ENCODE data around the gene PRC1.

DNA sequence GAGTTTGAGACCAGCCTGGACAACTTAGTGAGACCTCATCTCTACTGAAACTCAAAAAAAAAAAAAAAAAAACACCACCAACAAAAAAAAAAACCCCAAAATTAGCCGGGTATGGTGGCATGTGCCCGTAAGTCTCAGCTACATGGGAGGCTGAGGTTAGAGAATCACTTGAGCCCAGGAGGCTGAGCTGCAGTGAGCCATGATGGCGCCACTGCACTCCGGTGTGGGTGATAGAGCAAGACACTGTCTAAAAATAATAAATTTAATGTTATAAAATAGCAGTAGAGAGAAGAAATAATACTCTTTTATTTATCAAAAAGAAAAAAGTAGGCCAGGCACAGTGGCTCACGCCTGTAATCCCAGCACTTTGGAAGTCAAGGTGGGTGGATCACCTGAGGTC is 22.2 kb downstream of the PRC1 start:
- TF ChIP-seq, protein P1, sequence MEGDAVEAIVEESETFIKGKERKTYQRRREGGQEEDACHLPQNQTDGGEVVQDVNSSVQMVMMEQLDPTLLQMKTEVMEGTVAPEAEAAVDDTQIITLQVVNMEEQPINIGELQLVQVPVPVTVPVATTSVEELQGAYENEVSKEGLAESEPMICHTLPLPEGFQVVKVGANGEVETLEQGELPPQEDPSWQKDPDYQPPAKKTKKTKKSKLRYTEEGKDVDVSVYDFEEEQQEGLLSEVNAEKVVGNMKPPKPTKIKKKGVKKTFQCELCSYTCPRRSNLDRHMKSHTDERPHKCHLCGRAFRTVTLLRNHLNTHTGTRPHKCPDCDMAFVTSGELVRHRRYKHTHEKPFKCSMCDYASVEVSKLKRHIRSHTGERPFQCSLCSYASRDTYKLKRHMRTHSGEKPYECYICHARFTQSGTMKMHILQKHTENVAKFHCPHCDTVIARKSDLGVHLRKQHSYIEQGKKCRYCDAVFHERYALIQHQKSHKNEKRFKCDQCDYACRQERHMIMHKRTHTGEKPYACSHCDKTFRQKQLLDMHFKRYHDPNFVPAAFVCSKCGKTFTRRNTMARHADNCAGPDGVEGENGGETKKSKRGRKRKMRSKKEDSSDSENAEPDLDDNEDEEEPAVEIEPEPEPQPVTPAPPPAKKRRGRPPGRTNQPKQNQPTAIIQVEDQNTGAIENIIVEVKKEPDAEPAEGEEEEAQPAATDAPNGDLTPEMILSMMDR (conservative IDR thresholded peaks at IDR 0.05; ENCODE audit: low read length) = no peak
- no peak for TF ChIP-seq EZH2phosphoT487 (IDR thresholded peaks at IDR 0.05; ENCODE audit: borderline replicate concordance, low read depth, low read length)

Measured in OCI-LY7 (cell line).